NT2/D1 (cell line): ENCODE measurements around the gene TMEM150C.

Experiments used
- DNase-seq: peaks from one replicate; pipeline ENCODE4 v3.0.0-alpha.2; 2011; ENCODE audit warnings: low read depth, low spot score
- H3K27me3 ChIP-seq: 2 replicates; pipeline ENCODE4 v1.6.0; 2011; ENCODE audit warnings: mild to moderate bottlenecking; ENCODE audit not compliant: insufficient read length, insufficient read depth
- H3K36me3 ChIP-seq: 2 replicates; pipeline ENCODE4 v1.6.1; 2011; ENCODE audit warnings: mild to moderate bottlenecking, low read length, mixed read lengths; ENCODE audit not compliant: insufficient read depth, insufficient read length
- H3K4me1 ChIP-seq: 2 replicates; pipeline ENCODE4 v1.5.1; 2011; ENCODE audit not compliant: insufficient read depth, insufficient read length
- H3K4me3 ChIP-seq: 2 replicates; pipeline ENCODE4 v1.5.1; 2011; ENCODE audit warnings: low read depth; ENCODE audit not compliant: insufficient read length
- H3K9ac ChIP-seq: 2 replicates; pipeline ENCODE4 v1.6.0; 2011; ENCODE audit warnings: low read depth; ENCODE audit not compliant: insufficient read length
- H3K9me3 ChIP-seq: 2 replicates; pipeline ENCODE4 v1.5.1; 2011; ENCODE audit warnings: mild to moderate bottlenecking, low read length; ENCODE audit not compliant: insufficient read depth
- SUZ12 ChIP-seq: IDR thresholded peaks from 2 replicates; pipeline ENCODE4 v1.6.1; 2011; ENCODE audit not compliant: insufficient read length, insufficient read depth; ENCODE audit errors: extremely low read depth
- YY1 ChIP-seq: IDR thresholded peaks from 2 replicates; pipeline ENCODE4 v1.6.1; 2011; ENCODE audit not compliant: insufficient read length, insufficient read depth
- ZNF274 ChIP-seq: IDR thresholded peaks from 2 replicates; pipeline ENCODE4 v1.6.1; 2011; ENCODE audit warnings: mild to moderate bottlenecking, low read depth, low read length

The TMEM150C gene

DNA sequence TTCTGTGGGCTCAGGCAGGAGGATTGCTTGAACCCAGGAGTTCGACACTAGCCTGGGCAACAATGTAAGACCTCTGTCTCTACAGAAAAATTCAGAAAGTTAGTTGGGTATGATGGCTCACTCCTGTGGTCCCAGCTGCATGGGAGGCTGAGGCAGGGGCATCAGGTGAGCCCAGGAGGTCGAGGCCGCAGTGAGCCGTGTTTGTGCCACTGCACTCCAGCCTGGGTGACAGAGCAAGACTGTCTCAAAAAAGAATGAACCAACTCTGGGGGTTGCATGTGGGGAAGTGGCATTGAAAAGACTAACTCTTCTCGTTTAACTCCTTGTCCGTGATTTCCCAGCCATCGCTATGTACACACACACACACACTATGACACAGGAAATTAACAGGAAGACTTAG, 104.5 kb downstream of the TMEM150C start:
- no peak for TF ChIP-seq SUZ12
- no peak for TF ChIP-seq YY1
- TF ChIP-seq ZNF274 = no peak
- Histone ChIP-seq H3K27me3 (no peaks in the 10 kb centered on the region), H3K9me3 (no peaks in the 10 kb centered on the region), H3K4me1 (no peaks in the 10 kb centered on the region), H3K36me3 (peaks cover 69% of the 10 kb centered on the region), H3K4me3 (no peak overlapping the region), H3K9ac (no peak overlapping the region)
- no peak for DNase-seq

DNA sequence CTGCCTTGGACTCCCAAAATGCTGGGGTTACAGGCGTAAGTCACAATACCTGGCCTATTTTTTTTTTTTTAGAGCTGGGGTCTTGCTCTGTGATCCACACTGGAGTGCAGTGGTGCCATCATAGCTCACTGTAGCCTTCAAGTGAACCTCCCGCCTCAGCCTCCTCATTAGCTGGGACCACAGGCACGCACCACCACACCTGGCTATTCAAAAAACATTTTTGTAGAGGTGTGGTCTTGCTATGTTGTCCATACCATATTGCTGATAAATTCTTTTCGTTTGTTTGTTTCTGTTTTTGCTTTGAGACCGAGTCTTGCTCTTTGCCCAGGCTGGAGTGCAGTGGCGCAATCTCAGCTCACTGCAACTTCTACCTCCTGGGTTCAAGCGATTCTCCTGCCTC, 109.8 kb downstream of the TMEM150C start:
- H3K9ac ChIP-seq = no peak overlapping the region
- TF ChIP-seq ZNF274 (no peak), SUZ12 (no peak), YY1 (no peak)
- no peaks in the 10 kb centered on the region for H3K4me1 ChIP-seq
- DNase-seq = no peak
- H3K27me3 ChIP-seq = no peaks in the 10 kb centered on the region
- H3K9me3 ChIP-seq = no peaks in the 10 kb centered on the region
- peaks cover 69% of the 10 kb centered on the region for H3K36me3 ChIP-seq
- no peak overlapping the region for H3K4me3 ChIP-seq

DNA sequence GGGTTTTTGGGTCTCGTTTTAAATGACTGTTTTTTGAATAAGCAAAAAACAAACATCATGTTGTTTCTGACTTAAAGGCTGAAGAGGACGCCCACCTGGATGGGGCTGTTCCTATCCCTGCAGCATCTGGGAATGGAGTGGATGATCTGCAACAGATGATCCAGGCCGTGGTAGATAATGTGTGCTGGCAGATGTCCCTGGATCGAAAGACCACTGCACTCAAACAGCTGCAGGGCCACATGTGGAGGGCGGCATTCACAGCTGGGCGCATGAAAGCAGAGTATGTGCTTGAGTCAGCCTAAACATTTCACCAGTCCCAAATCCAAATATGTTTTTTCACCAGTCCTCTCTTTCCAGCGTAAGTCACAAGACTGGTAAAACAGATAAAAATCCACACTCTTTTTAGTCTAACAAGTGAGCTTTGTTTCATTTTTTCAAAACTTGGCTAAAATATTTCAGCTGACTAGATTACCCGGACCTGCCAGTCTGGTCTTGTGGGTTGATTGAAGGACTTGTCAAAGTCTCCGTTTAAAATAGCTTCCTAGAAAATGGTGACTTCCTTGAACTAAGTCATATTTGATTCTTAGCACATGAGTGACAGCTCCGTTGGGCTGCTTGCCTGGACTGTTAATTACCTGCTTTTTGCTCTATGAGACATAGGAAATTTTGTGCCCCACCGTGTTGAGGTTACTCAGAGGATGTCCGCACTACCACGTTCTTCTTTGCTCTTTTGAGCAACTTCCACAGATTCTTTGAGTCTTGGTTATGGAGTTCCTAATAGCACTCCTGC, 110.6 kb downstream of the TMEM150C start:
- no peaks in the 10 kb centered on the region for H3K27me3 ChIP-seq
- peaks cover 64% of the 10 kb centered on the region for H3K36me3 ChIP-seq
- DNase-seq = no peak
- no peaks in the 10 kb centered on the region for H3K9me3 ChIP-seq
- TF ChIP-seq YY1 (no peak), SUZ12 (no peak), ZNF274 (no peak)
- H3K9ac ChIP-seq = no peak overlapping the region
- H3K4me3 ChIP-seq = no peak overlapping the region
- H3K4me1 ChIP-seq = no peaks in the 10 kb centered on the region

DNA sequence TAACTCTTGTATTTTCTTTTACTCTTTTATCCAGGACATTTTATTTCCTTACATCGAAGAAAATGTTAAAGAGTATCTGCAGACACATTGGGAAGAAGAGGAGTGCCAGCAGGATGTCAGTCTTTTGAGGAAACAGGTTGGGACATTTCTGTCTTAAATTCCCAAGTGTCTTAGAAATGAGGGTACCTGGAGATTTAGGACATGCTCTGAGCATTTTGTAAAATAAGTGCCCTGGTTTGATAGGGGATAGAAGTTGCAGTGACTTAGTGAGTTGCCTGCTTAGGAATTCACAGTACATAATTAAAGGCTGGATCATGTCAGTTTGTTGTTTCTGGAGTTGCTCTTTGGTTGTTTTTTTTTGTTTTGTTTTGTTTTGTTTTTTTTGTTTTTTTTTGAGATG, 113.9 kb downstream of the TMEM150C start:
- TF ChIP-seq SUZ12 (no peak), ZNF274 (no peak), YY1 (no peak)
- no peak for DNase-seq
- Histone ChIP-seq H3K36me3 (peaks cover 41% of the 10 kb centered on the region), H3K4me1 (no peaks in the 10 kb centered on the region), H3K9me3 (no peaks in the 10 kb centered on the region), H3K9ac (no peak overlapping the region), H3K27me3 (no peaks in the 10 kb centered on the region), H3K4me3 (no peak overlapping the region)

DNA sequence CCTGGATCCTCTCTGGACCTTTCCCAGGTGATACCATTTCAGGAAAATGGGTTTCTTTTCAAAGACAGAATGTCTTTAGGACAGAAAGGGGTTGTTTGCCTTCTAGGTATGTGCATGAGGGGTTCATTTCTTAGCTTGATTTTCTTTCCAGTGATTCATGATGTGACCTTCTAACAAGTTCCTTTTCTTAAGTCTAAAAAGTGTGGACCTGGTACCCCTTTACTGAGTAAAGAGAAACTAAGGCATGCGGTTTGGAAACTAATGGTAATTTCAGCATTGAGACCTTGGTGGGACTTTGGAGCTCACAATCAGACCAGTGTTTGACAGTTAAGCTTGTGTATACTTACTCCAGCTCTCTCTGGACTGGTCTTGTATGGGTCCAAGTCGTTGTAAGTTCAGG, 122.7 kb downstream of the TMEM150C start:
- DNase-seq = no peak
- no peaks in the 10 kb centered on the region for H3K9me3 ChIP-seq
- no peaks in the 10 kb centered on the region for H3K4me1 ChIP-seq
- H3K4me3 ChIP-seq = no peak overlapping the region
- peaks cover 24% of the 10 kb centered on the region for H3K36me3 ChIP-seq
- TF ChIP-seq SUZ12 (no peak), YY1 (no peak), ZNF274 (no peak)
- H3K9ac ChIP-seq = no peak overlapping the region
- no peaks in the 10 kb centered on the region for H3K27me3 ChIP-seq

DNA sequence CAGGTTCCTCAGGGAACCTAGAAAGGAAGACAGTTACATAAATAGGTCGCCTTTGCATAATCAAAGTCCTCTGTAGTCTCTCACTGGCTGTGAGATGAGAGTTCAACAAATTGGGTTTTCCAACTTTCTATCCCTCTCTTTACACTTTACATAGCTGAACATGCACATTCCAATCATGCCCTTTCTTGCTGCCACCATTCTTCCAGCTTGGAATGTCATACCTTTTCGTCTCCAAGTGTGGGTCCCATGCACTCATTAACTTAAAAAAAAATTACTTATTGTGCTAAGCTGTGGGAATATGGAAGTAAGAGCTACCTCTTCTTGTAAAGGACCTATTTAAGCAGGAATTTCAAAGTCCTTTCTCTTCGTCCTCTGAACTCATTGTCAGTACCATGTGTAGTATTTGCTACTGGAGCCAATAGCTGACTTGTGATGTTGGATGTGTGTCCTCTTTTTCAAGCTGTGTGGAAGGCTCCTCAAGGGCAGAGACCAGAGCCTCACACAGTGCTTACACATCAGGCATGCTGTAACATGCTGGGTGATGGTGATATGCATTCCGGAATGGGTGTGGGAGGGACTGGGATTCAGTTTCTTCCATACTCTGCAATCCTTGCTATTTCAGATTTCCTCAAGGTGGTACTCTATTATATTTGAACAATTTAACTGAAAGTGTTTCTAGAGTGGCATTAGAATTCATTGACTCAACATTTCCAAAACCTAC, 124.3 kb downstream of the TMEM150C start:
- Histone ChIP-seq H3K9me3 (no peaks in the 10 kb centered on the region), H3K4me3 (no peak overlapping the region), H3K27me3 (no peaks in the 10 kb centered on the region), H3K9ac (no peak overlapping the region), H3K36me3 (peaks cover 32% of the 10 kb centered on the region), H3K4me1 (no peaks in the 10 kb centered on the region)
- TF ChIP-seq YY1 = no peak
- TF ChIP-seq SUZ12 = no peak
- no peak for TF ChIP-seq ZNF274
- no peak for DNase-seq

DNA sequence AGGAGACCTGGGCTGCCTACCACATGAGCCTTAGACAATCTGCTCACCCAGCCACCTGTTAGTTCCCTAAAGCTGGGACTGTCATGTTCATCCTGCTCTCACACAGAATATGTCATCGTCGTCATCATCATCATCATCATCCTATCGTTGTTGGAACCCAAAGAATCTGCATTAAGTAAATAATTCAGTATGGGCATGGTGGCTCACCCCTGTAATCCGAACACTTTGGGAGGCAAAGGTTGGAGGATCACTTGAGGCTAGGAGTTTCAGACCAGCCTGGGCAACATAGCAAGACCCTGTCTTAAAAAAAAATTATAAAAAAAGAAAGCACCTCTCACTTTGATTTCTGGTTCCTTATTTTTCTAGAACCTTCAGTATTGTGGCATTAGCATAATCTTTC, 125.0 kb downstream of the TMEM150C start:
- no peaks in the 10 kb centered on the region for H3K9me3 ChIP-seq
- H3K4me1 ChIP-seq = no peaks in the 10 kb centered on the region
- no peak overlapping the region for H3K4me3 ChIP-seq
- TF ChIP-seq SUZ12 (no peak), YY1 (no peak), ZNF274 (no peak)
- peaks cover 36% of the 10 kb centered on the region for H3K36me3 ChIP-seq
- DNase-seq = no peak
- no peak overlapping the region for H3K9ac ChIP-seq
- H3K27me3 ChIP-seq = no peaks in the 10 kb centered on the region
